Transverse colon (tissue), 4 donors: ENCODE results near the gene COL11A2. TPM values are rescaled to one million over a fixed set of nuclear protein-coding genes. Genes with fewer than 3 reads are reported as not detected.

Experiments used
- DNase-seq: peaks from one replicate; pipeline ENCODE4 v3.0.0-alpha.2; 2019
- H3K27ac ChIP-seq, 4 donors: fragments of 200-600 bp; sonication (generic); 2 replicates each; pipeline ENCODE4 v1.5.1; 2016 to 2018; ENCODE audit warnings: inconsistent platforms in 4 of 4
- H3K27me3 ChIP-seq: fragments of 200-600 bp; sonication (generic); 2 replicates; pipeline ENCODE4 v1.5.1; 2017; ENCODE audit warnings: inconsistent platforms
- H3K36me3 ChIP-seq, 4 donors: fragments of 200-600 bp; sonication (generic); 2 replicates each; pipeline ENCODE4 v1.5.1; 2017 to 2019; ENCODE audit warnings: inconsistent platforms in 4 of 4
- H3K4me1 ChIP-seq, 4 donors: fragments of 200-600 bp; sonication (generic); 2 replicates each; pipeline ENCODE4 v1.5.1; 2017 to 2020; ENCODE audit warnings: inconsistent platforms in 4 of 4
- H3K4me3 ChIP-seq, 4 donors: fragments of 200-600 bp; sonication (generic); 1 replicate in 1 of 4; 2 replicates in 3 of 4; pipeline versions ENCODE4 v1.5.1 to v1.6.1; 2017 to 2019; ENCODE audit warnings: inconsistent platforms in 4 of 4
- H3K9me3 ChIP-seq, 2 donors: fragments of 200-600 bp; sonication (generic); 2 replicates each; pipeline ENCODE4 v1.5.1; 2017 to 2019; ENCODE audit warnings: inconsistent platforms in 2 of 2
- EP300 ChIP-seq: sonication (generic); formaldehyde crosslinking; IDR thresholded peaks from one replicate; pipeline ENCODE4 v1.6.1; 2017; ENCODE audit warnings: antibody characterized with exemption, low read depth
- POLR2A ChIP-seq: fragments of 450-650 bp; IDR thresholded peaks from one replicate; pipeline ENCODE4 v1.6.1; 2016; ENCODE audit warnings: antibody characterized with exemption, mild to moderate bottlenecking, moderate library complexity
- POLR2AphosphoS5 ChIP-seq, 3 donors: sonication (generic); formaldehyde crosslinking; IDR thresholded peaks; one replicate each; pipeline ENCODE4 v1.6.1; 2016; ENCODE audit warnings: antibody characterized with exemption in 3 of 3
- WGBS, 2 donors: methylation state at CpG; one replicate each; pipeline ENCODE4 v1.1.5; 2018; ENCODE audit warnings: low coverage in 1 of 2; 5-methylcytosine and 5-hydroxymethylcytosine counted together
- in situ Hi-C, 4 donors: fragments of 200-750 bp; cut with MboI; loops; one replicate each; pipeline versions ENCODE4 v1.15.0 to v1.15.1; 2017; ENCODE audit warnings: low sequenced_read_pairs in 3 of 4, low pct_ligation_motif_present in 1 of 4, low pct_unique_long_range_greater_than_20kb in 1 of 4
- intact Hi-C: fragments of 100-400 bp; cut with DNase I; formaldehyde crosslinking; loops from one replicate; pipeline ENCODE4 v1.15.1; 2023; ENCODE audit warnings: low total_unique reads
- total RNA-seq, 4 donors: library from RNA; depleted of rRNA; stranded (reverse); fragments of >200 nt; gene quantifications; one replicate each; pipeline ENCODE4 v1.1.0, GENCODE V29; 2016
- TF ChIP-seq, protein P1 (sequence below), 5 experiments: fragments of 200-600 bp in 3 of 5; fragments of 450-650 bp in 2 of 5; sonication (generic) in 3 of 5; IDR thresholded peaks; 1 replicate in 2 of 5; 2 replicates in 3 of 5; pipeline ENCODE4 v1.5.1; 2016 to 2017; ENCODE audit warnings: antibody characterized with exemption in 5 of 5, inconsistent platforms in 3 of 5, mild to moderate bottlenecking in 2 of 5, moderate library complexity in 1 of 5

Gene COL11A2
- total RNA-seq, 4 donors from 2014 or later: 0.14 to 0.79 (median 0.75) TPM; not detected in 1

DNA sequence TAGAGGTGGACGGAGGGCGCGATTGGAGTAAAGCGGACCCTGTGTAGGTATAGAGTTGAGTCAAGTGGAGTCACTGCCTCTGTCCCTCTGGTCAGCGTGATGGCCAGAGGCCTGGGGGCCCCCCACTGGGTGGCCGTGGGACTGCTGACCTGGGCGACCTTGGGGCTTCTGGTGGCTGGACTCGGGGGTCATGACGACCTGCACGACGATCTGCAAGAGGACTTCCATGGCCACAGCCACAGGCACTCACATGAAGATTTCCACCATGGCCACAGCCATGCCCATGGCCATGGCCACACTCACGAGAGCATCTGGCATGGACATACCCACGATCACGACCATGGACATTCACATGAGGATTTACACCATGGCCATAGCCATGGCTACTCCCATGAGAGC, 8.9 kb upstream of the COL11A2 start:
- H3K36me3 ChIP-seq: peaks cover 0 to 9% (median 4%) of the 10 kb centered on the region in 4 donors
- peak overlapping the region; percentile 74 to 84 (median 80) for H3K4me3 ChIP-seq
- WGBS, 2 donors: 2% methylated on average over 14 of the region's 14 CpGs; no CpG with 5 or more reads in 1 of the 2 donors
- H3K9me3 ChIP-seq: no peaks in the 10 kb centered on the region
- no peak for TF ChIP-seq POLR2A
- TF ChIP-seq, protein P1, sequence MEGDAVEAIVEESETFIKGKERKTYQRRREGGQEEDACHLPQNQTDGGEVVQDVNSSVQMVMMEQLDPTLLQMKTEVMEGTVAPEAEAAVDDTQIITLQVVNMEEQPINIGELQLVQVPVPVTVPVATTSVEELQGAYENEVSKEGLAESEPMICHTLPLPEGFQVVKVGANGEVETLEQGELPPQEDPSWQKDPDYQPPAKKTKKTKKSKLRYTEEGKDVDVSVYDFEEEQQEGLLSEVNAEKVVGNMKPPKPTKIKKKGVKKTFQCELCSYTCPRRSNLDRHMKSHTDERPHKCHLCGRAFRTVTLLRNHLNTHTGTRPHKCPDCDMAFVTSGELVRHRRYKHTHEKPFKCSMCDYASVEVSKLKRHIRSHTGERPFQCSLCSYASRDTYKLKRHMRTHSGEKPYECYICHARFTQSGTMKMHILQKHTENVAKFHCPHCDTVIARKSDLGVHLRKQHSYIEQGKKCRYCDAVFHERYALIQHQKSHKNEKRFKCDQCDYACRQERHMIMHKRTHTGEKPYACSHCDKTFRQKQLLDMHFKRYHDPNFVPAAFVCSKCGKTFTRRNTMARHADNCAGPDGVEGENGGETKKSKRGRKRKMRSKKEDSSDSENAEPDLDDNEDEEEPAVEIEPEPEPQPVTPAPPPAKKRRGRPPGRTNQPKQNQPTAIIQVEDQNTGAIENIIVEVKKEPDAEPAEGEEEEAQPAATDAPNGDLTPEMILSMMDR (IDR thresholded peaks at IDR 0.05): peak in 1 of 5 experiments; percentile 39
- peaks cover 34 to 63% (median 49%) of the 10 kb centered on the region in 4 donors for H3K4me1 ChIP-seq
- H3K27ac ChIP-seq: peak overlapping the region; percentile 92 to 98 (median 95)
- no peak for DNase-seq
- intact Hi-C loops (no loop called here), in situ Hi-C loops (no loop called here)
- H3K27me3 ChIP-seq: no peaks in the 10 kb centered on the region

GRCh38 chr6:33200219-33201146, 8.2 kb upstream of the COL11A2 start, which contains the start of the genes RXRB and SLC39A7:
RXRB (minus strand) TSS chr6:33200665; CDS start chr6:33200476, 189 bp downstream.
SLC39A7 (plus strand) TSS chr6:33200867; CDS start chr6:33201246, 379 bp downstream.
- H3K27ac ChIP-seq: peak within 1 kb of the TSS; percentile 92 to 98 (median 95)
- in situ Hi-C loops (no loop called here), intact Hi-C loops (no loop called here)
- H3K4me1 ChIP-seq: peaks cover 34 to 62% (median 49%) of the 10 kb centered on the region in 4 donors
- peaks cover 0 to 11% (median 6%) of the 10 kb centered on the region in 4 donors for H3K36me3 ChIP-seq
- 0% methylated on average over 62 of the region's 68 CpGs; no CpG with 5 or more reads in 1 of the 2 donors for WGBS, 2 donors
- H3K9me3 ChIP-seq: no peaks in the 10 kb centered on the region
- peak; percentile 99 for DNase-seq
- H3K4me3 ChIP-seq: peak within 1 kb of the TSS; percentile 76 to 98 (median 84)
- no peaks in the 10 kb centered on the region for H3K27me3 ChIP-seq
- TF ChIP-seq, protein P1 (IDR thresholded peaks at IDR 0.05): no peak
- peak; percentile 78 for TF ChIP-seq POLR2A
- TF ChIP-seq POLR2AphosphoS5 (IDR thresholded peaks at IDR 0.05): peak; percentile 73 to 77 (median 75)
- TF ChIP-seq EP300: no peak

DNA sequence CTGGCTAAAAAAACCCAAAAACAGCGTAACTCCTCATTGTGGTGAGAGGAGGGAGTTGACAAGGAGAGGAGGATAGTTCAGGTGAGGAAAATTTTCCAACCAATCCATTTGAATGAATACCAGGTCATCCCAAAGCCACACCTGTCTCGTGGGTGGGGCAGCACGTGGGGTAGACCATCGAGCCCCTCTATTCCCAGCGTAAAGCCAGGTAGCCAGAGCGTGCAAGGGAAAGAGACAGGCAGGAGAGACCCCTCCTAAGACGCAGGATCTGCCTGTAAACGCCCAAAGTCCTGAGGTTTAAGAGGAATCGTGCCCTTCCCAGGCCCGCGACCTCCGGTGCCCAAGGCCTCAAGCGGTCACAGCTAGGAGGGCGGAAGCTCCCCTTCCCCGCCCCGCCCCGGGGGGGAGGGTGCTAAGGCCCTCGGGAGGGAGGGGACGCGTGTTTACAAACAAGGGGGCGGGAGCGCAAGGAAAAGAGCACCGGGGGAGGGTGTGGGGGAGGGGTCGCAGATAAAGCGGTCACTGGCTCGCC, 7.5 kb upstream of the COL11A2 start:
- DNase-seq: peak; percentile 86
- H3K27me3 ChIP-seq: no peaks in the 10 kb centered on the region
- H3K4me1 ChIP-seq: peaks cover 30 to 55% (median 43%) of the 10 kb centered on the region in 4 donors
- H3K36me3 ChIP-seq: peaks cover 0 to 18% (median 8%) of the 10 kb centered on the region in 4 donors
- no peaks in the 10 kb centered on the region for H3K9me3 ChIP-seq
- intact Hi-C loops (no loop called here), in situ Hi-C loops (no loop called here)
- 0 to 17% methylated on average over 1 to 22 of the region's 26 CpGs for WGBS, 2 donors
- H3K27ac ChIP-seq: peak overlapping the region; percentile 92 to 98 (median 95)
- peak overlapping the region; percentile 76 to 98 (median 84) for H3K4me3 ChIP-seq
- TF ChIP-seq POLR2A: no peak
- TF ChIP-seq, protein P1 (IDR thresholded peaks at IDR 0.05): peak in 1 of 5 experiments; percentile 14

DNA sequence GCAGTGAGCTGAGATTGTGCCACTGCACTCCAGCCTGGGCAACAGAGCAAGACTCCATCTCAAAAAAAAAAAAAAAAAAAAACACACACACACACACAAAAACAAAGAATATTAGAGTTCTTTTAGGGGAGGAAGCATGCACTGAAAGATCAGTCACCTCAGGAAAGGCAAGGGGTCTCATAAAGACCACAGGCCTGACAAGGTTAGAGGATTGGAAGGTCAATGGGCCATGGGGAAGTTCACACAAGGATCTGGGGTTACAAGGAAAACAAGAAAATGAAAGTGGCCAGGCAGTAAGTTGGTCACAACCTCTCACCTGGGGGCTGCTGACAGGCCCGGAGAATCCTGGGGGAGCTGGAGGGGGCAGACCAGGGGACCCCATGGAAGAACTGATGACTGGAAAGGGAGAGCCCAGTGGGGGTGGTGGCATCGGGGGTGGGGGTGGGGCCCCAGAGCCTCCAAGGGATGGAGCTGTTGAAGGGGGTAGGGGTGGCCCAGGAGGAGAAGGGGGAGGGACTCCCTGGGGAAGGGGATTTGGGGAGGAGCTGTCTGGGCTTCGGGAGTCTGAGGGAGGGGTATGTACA, 6.7 kb upstream of the COL11A2 start:
- Histone ChIP-seq H3K36me3 (peaks cover 0 to 24% (median 11%) of the 10 kb centered on the region in 4 donors), H3K9me3 (no peaks in the 10 kb centered on the region), H3K4me3 (peak overlapping the region in 3 of 4 donors; percentile 76 to 84 (median 84)), H3K27ac (peak overlapping the region; percentile 92 to 98 (median 95)), H3K4me1 (peaks cover 27 to 51% (median 37%) of the 10 kb centered on the region in 4 donors), H3K27me3 (no peaks in the 10 kb centered on the region)
- DNase-seq: no peak
- in situ Hi-C loops (no loop called here), intact Hi-C loops (no loop called here)
- WGBS, 2 donors: 0 to 27% methylated on average over 1 to 3 of the region's 3 CpGs
- TF ChIP-seq POLR2AphosphoS5 (IDR thresholded peaks at IDR 0.05) (no peak), POLR2A (no peak), EP300 (no peak)
- TF ChIP-seq, protein P1 (IDR thresholded peaks at IDR 0.05): no peak
